Measurements from ENCODE around the gene LRFN3.

Gene LRFN3

DNA sequence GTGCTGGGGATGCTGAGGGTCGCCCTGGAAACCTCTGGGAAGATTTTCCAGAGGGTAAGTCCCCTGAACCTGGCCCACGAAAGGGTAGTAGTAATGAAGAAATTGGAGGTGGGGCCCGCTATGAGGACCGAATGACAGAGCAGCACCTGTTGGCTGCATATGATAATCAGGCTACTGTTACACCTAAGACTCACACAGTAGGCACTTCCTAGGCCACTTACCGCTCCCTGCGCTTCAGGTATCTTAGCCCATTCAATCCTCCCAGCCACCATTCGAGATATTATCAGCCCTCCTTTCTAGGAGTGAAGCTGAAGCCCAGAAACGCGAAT, 4.3 kb upstream of the LRFN3 start:
- Histone ChIP-seq H3K4me1 (ENCODE audit: control insufficient read depth, insufficient read depth, low read length) (peaks cover 14% of the 10 kb centered on the region), H3K27me3 (ENCODE audit: control insufficient read depth, insufficient read depth, low read length) (no peaks in the 10 kb centered on the region), H3K4me3 (ENCODE audit: low read length) (no peak overlapping the region), H3K9me3 (replicated peaks; ENCODE audit: low read length) (no peaks in the 10 kb centered on the region), H3K9ac (ENCODE audit: low read depth, low read length) (no peak overlapping the region), H3K36me3 (ENCODE audit: insufficient read depth, low read length) (no peaks in the 10 kb centered on the region), H3K4me2 (ENCODE audit: low read length) (peak overlapping the region; percentile 5)

DNA sequence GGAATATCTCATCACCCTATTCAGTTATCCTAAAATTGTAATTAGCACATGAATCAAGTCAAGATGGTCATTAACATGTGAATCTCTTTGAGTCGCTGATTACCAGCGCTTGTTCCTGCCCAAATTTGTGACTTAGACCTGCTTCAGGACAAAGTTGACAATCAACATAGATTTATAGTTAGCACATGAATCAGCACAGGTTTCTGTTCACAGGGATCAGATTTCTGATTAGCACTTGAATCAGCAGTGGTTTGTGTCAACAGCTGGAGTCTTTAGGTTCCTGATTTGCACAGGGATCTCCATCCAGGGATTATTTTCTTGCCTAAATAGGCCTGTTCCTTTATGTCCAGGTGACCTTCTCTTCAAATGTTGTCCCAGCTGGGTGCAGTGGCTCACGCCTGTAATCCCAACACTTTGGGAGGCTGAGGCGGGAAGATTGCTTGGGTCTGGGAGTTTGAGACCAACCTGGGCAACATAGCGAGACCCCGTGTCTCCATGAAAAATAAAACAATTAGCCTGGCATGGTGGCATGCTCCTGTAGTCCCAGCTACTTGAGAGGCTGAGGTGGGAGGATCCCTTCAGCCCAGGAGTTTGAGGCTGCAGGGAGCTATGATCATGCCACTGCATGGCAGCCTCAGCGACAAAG, 3.8 kb upstream of the LRFN3 start:
- Histone ChIP-seq H3K4me1 (ENCODE audit: control insufficient read depth, insufficient read depth, low read length) (peaks cover 20% of the 10 kb centered on the region), H3K27me3 (ENCODE audit: control insufficient read depth, insufficient read depth, low read length) (no peaks in the 10 kb centered on the region), H3K9ac (ENCODE audit: low read depth, low read length) (no peak overlapping the region), H3K4me3 (ENCODE audit: low read length) (no peak overlapping the region), H3K4me2 (ENCODE audit: low read length) (no peak overlapping the region), H3K9me3 (replicated peaks; ENCODE audit: low read length) (no peaks in the 10 kb centered on the region), H3K36me3 (ENCODE audit: insufficient read depth, low read length) (no peaks in the 10 kb centered on the region)

DNA sequence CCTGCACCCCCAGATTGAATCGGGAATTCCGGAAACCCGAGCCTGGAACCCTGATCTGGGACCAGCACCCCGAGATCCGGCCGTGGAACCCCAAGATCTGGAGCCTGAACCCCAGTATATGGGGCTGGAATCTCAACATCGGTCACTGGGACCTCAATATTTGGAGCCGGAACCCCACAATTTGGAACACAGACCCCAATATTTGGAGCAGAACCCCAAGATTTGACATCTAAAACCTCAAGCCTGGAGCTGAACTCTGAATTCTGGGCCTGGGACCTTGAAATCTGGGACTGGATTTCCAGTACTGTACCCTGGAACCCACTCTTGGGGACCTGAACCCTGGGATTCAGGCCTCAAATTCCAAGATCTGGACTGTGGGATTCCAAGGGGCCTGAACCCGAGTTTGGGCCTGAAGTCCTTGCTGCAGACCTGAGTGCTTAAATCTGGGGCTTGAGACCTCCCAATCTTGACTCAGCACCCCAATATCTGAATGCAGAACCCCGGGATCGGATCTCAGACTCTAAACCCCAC, 629 bp downstream of the LRFN3 start:
- Histone ChIP-seq H3K9me3 (replicated peaks; ENCODE audit: low read length) (no peaks in the 10 kb centered on the region), H3K4me2 (ENCODE audit: low read length) (peak overlapping the region; percentile 88), H3K27me3 (ENCODE audit: control insufficient read depth, insufficient read depth, low read length) (no peaks in the 10 kb centered on the region), H3K9ac (ENCODE audit: low read depth, low read length) (peak overlapping the region; percentile 84), H3K4me3 (ENCODE audit: low read length) (peak overlapping the region; percentile 76), H3K36me3 (ENCODE audit: insufficient read depth, low read length) (peaks cover 7% of the 10 kb centered on the region), H3K4me1 (ENCODE audit: control insufficient read depth, insufficient read depth, low read length) (peaks cover 27% of the 10 kb centered on the region)

DNA sequence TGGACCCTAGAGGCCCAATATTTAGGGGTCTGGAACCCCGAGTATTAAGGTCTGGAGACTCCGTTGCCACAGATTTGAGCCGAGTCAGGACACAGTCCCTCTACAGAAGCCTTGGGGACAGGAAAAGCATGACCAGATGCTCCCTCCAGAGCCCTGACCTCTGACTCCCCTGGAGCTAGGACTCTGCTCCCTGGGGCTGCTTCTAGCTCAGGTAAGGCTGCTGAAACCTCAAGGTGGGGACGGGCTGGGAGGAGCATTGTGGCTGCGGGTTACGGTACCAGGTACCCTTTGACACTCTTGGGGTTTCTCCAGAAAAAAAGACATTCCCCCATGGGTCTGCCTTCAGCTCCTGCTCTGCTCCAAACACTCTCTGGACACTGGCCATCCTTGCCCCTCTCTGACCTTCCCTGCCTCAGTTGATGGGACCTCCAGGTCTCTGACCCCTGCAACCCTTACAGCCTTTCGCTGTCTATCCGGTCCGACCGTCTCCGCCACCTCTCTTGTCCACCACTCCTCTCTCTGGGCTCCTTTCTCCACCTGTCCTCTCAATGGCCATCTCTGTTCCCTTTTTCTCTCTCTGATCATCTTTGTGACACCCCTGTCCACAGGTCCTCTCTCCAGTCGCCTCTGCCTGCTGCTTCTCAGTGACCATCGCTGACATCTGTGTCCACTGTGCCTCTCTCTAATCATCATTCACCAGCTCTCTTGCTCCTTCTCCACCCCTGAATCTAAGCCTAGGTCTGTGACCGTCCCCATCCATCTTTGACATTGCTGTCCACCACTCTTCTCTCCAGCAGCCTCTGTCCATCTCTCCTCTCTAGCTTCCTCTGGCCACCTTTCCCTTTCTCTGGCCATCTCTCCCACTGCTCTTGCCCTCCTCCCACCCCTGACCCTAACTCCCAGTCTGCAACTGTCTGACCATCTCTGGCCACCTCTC, 1.4 kb downstream of the LRFN3 start:
- Histone ChIP-seq H3K27me3 (ENCODE audit: control insufficient read depth, insufficient read depth, low read length) (no peaks in the 10 kb centered on the region), H3K4me3 (ENCODE audit: low read length) (peak overlapping the region; percentile 76), H3K36me3 (ENCODE audit: insufficient read depth, low read length) (peaks cover 7% of the 10 kb centered on the region), H3K9me3 (replicated peaks; ENCODE audit: low read length) (no peaks in the 10 kb centered on the region), H3K4me1 (ENCODE audit: control insufficient read depth, insufficient read depth, low read length) (peaks cover 27% of the 10 kb centered on the region), H3K4me2 (ENCODE audit: low read length) (peak overlapping the region; percentile 88), H3K9ac (ENCODE audit: low read depth, low read length) (peak overlapping the region; percentile 84)

DNA sequence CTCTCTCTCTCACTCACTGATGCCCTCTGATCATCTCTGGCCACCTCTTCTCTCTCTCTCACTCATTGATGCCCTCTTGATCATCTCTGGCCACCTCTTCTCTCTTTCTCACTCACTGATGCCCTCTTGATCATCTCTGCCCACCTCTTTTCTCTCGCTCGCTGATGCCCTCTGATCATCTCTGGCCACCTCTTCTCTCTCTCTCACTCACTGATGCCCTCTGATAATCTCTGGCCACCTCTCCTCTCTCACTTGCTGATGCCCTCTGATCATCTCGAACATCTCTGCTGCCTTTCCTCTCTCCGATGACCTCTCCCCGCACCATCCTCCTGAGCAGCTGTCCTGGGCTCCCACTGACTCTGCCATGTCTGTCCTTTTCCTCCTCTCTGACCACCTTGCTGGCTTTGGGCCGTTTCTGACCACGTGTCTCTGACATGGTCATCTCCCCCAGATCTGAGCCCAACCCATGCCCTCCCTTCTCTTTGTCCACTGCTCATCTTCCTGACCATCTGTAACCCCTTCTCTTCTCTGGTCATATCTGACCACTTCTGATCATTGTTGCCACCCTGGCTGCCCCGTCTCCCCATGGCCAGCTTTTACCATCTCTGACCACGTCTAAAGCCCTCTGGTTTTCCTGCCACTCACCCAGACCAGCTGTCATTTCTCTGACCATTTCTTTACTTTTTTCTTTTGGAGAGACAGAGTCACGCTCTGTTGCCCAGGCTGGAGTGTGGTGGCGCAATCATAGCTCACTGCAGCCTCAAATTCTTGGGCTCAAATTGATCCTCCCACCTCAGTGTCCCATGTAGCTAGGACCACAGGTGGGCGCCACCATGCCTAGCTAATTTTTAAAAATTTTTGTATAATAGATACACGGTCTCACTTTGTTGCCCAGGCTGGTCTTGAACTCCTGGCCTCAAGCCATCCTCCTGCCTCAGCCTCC, 2.4 kb downstream of the LRFN3 start:
- peak overlapping the region; percentile 76 for H3K4me3 ChIP-seq (ENCODE audit: low read length)
- H3K27me3 ChIP-seq (ENCODE audit: control insufficient read depth, insufficient read depth, low read length): no peaks in the 10 kb centered on the region
- peak overlapping the region; percentile 88 for H3K4me2 ChIP-seq (ENCODE audit: low read length)
- peaks cover 7% of the 10 kb centered on the region for H3K36me3 ChIP-seq (ENCODE audit: insufficient read depth, low read length)
- H3K9me3 ChIP-seq (replicated peaks; ENCODE audit: low read length): no peaks in the 10 kb centered on the region
- peaks cover 27% of the 10 kb centered on the region for H3K4me1 ChIP-seq (ENCODE audit: control insufficient read depth, insufficient read depth, low read length)
- no peak overlapping the region for H3K9ac ChIP-seq (ENCODE audit: low read depth, low read length)

DNA sequence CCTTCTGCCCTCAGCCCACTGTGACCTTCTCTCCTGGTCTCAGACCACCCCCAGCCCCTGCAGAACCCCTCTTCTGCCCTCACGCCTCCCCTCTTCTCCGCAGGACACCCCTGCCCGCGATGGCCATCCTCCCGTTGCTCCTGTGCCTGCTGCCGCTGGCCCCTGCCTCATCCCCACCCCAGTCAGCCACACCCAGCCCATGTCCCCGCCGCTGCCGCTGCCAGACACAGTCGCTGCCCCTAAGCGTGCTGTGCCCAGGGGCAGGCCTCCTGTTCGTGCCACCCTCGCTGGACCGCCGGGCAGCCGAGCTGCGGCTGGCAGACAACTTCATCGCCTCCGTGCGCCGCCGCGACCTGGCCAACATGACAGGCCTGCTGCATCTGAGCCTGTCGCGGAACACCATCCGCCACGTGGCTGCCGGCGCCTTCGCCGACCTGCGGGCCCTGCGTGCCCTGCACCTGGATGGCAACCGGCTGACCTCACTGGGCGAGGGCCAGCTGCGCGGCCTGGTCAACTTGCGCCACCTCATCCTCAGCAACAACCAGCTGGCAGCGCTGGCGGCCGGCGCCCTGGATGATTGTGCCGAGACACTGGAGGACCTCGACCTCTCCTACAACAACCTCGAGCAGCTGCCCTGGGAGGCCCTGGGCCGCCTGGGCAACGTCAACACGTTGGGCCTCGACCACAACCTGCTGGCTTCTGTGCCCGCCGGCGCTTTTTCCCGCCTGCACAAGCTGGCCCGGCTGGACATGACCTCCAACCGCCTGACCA, 3.3 kb downstream of the LRFN3 start:
- H3K4me3 ChIP-seq (ENCODE audit: low read length): no peak overlapping the region
- H3K4me2 ChIP-seq (ENCODE audit: low read length): no peak overlapping the region
- no peaks in the 10 kb centered on the region for H3K27me3 ChIP-seq (ENCODE audit: control insufficient read depth, insufficient read depth, low read length)
- H3K9ac ChIP-seq (ENCODE audit: low read depth, low read length): no peak overlapping the region
- H3K36me3 ChIP-seq (ENCODE audit: insufficient read depth, low read length): peaks cover 7% of the 10 kb centered on the region
- no peaks in the 10 kb centered on the region for H3K9me3 ChIP-seq (replicated peaks; ENCODE audit: low read length)
- H3K4me1 ChIP-seq (ENCODE audit: control insufficient read depth, insufficient read depth, low read length): peaks cover 27% of the 10 kb centered on the region

DNA sequence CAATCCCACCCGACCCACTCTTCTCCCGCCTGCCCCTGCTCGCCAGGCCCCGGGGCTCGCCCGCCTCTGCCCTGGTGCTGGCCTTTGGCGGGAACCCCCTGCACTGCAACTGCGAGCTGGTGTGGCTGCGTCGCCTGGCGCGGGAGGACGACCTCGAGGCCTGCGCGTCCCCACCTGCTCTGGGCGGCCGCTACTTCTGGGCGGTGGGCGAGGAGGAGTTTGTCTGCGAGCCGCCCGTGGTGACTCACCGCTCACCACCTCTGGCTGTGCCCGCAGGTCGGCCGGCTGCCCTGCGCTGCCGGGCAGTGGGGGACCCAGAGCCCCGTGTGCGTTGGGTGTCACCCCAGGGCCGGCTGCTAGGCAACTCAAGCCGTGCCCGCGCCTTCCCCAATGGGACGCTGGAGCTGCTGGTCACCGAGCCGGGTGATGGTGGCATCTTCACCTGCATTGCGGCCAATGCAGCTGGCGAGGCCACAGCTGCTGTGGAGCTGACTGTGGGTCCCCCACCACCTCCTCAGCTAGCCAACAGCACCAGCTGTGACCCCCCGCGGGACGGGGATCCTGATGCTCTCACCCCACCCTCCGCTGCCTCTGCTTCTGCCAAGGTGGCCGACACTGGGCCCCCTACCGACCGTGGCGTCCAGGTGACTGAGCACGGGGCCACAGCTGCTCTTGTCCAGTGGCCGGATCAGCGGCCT, 4.1 kb downstream of the LRFN3 start:
- Histone ChIP-seq H3K4me2 (ENCODE audit: low read length) (no peak overlapping the region), H3K36me3 (ENCODE audit: insufficient read depth, low read length) (peaks cover 7% of the 10 kb centered on the region), H3K9me3 (replicated peaks; ENCODE audit: low read length) (no peaks in the 10 kb centered on the region), H3K27me3 (ENCODE audit: control insufficient read depth, insufficient read depth, low read length) (no peaks in the 10 kb centered on the region), H3K9ac (ENCODE audit: low read depth, low read length) (no peak overlapping the region), H3K4me1 (ENCODE audit: control insufficient read depth, insufficient read depth, low read length) (peaks cover 27% of the 10 kb centered on the region), H3K4me3 (ENCODE audit: low read length) (no peak overlapping the region)

DNA sequence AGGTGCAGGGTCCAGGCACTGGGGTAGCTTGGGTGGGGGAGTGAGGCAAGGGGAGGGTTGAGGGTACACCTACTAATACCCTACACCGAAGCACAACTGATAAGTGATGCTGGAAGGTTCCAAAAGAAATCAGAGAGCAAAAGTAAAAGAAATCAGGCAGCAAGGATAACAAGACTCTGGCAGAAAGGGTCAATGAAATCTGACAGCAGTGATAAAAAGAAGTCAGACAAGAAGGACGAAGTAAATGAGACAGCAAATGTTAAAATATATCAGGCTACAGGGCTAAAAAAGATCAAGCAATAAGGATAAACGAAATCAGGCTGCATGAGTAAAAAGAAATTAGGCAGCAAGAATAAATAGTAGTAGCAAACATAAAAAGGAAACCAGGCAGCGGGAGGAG, 4.7 kb downstream of the LRFN3 start:
- no peak overlapping the region for H3K4me2 ChIP-seq (ENCODE audit: low read length)
- no peak overlapping the region for H3K9ac ChIP-seq (ENCODE audit: low read depth, low read length)
- H3K4me3 ChIP-seq (ENCODE audit: low read length): no peak overlapping the region
- peaks cover 21% of the 10 kb centered on the region for H3K4me1 ChIP-seq (ENCODE audit: control insufficient read depth, insufficient read depth, low read length)
- H3K36me3 ChIP-seq (ENCODE audit: insufficient read depth, low read length): peaks cover 7% of the 10 kb centered on the region
- H3K27me3 ChIP-seq (ENCODE audit: control insufficient read depth, insufficient read depth, low read length): no peaks in the 10 kb centered on the region
- no peaks in the 10 kb centered on the region for H3K9me3 ChIP-seq (replicated peaks; ENCODE audit: low read length)

DNA sequence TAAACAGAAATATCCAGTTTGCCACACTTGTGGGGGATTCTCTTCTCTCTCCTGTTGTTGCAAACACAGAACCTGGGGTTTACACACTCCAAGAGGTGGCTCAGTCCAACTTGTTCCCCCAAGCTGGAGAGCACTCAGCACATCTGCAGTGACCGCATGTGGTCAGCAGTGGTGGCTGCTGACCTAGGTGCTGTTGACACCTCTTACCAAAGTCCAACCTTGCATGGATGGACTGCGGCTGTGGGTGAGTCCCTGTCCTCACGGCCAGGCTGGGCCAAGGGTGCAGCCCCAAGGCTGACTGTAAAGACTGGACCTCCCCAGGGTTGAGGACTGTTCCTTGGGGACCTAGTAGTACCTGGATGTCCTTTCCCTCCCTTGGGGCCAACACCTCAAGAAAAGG, 6.1 kb downstream of the LRFN3 start:
- peaks cover 14% of the 10 kb centered on the region for H3K4me1 ChIP-seq (ENCODE audit: control insufficient read depth, insufficient read depth, low read length)
- H3K4me3 ChIP-seq (ENCODE audit: low read length): no peak overlapping the region
- H3K9ac ChIP-seq (ENCODE audit: low read depth, low read length): no peak overlapping the region
- peaks cover 7% of the 10 kb centered on the region for H3K36me3 ChIP-seq (ENCODE audit: insufficient read depth, low read length)
- no peaks in the 10 kb centered on the region for H3K9me3 ChIP-seq (replicated peaks; ENCODE audit: low read length)
- H3K4me2 ChIP-seq (ENCODE audit: low read length): no peak overlapping the region
- H3K27me3 ChIP-seq (ENCODE audit: control insufficient read depth, insufficient read depth, low read length): no peaks in the 10 kb centered on the region

All from skeletal muscle satellite cell (primary cell).